GM11168 (cell line): Measurements from ENCODE around the gene ENPP7.

Source experiments
- in situ Hi-C: fragments of 300-500 bp; cut with MboI; formaldehyde crosslinking; loops from one replicate; pipeline ENCODE4 v1.12.0; 2022; ENCODE audit warnings: low sequenced_read_pairs; ENCODE audit not compliant: unreplicated experiment

Gene ENPP7

DNA sequence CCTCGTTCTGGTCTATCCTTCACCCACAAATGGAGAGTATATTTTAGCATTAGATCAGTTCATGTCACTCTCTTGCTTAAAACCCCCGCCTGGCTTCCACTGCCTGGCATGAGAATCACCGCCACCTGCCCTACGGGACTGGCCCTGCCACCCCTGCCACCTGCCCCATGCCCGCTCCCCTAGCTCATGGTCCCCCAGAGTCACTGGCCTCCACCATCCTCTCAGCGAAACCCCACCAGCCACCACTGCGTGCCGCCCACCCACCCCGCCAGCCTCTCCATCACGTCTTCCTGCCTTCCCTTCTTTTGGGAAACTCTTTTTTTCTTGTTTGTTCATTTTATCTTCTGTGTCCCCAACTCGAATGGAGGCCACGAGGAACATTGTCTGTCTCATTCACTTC, 982 bp upstream of the ENPP7 start:
- in situ Hi-C loops: no loop called here

DNA sequence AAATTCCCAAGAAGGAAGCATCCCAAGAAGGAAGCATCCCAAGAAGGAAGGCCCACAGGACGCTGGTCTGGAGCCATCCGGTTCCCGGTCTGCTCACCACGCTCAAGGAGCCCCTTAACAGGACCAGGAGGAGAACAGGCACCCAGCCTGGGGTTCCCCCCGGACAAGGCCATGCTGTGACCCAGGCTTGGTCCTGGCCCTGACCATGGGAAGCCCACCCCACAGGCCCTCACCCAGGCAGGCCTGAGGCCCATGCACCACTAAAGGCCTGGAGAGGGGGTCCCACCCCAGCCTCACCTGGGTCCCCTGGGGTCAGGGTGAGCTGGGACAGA, 340 bp upstream of the ENPP7 start:
- in situ Hi-C loops: no loop called here

DNA sequence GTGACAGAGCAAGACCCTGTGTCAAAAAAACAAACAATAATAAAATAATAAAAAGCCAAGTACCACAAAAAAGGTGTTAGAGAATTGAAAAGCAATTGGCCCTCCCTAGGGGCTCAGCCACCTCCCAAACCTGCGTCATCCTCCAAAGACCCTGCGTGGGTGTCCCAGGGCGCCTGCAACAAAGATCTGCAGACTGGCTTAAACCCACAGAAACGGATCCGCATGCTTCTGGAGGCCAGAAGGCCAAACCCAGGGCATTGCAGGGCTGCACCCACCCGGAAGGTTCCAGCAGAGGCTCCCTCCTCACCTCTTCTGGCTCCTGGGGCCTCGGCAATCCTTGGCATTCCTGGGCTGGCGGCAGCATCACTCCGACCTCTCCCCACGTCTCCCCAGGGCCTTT, 1.5 kb downstream of the ENPP7 start:
- in situ Hi-C loops: no loop called here

DNA sequence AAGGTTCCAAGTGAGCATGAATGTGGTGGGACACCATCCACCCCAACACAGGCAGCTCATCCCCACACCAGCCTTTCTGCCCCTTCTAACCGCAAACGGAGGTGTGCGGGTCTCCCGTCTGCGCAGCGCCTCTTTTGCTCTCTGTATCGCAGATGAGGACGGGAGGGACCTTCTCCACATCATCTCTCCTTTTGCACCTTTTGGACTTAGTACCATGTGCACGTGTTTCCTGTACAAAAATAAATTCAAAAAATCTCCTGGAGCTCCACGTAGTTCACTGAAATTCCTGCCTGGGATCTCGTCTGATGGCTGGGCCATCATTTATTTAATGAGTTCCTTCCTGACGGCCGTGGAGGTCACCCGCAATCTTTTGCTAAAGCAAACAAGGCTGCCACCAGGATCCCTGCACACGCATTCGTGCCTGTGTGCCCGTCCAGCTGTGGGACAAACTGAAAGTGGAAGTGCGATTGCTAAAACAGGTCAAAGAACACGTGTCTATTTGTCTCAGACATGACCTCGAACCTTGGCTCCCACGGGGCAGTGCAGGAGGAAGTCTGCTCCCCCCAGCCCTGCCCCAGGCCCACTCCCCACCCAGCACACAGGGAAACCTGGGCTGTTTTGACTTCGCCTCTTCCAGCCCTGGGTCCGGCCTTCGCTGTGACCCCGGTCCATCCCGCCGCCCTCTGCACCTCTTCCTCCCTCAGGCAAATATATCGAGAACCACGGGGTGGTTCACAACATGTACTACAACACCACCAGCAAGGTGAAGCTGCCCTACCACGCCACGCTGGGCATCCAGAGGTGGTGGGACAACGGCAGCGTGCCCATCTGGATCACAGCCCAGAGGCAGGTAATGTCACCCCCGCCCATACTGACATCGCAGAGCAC, 2.3 kb downstream of the ENPP7 start:
- in situ Hi-C loops: no loop called here

DNA sequence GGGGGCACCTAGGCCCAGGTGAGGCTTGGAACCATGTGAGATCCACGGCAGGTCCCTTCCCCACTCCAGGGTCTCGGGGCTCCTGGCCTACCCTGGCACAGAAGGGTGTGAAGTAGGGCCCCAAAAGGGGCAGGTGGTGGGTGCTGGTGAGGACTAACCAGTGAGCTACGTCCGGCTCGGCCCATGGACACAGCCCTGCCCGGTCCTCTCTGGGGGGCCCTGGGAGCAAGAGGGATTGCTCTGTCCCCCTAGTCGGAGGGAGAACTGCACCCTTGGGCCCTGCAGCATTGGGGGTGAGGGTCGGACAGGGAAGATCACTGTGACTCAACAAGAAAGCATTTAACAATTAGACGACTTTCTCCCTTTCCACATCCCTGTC, 2.9 kb downstream of the ENPP7 start:
- in situ Hi-C loops: no loop called here

DNA sequence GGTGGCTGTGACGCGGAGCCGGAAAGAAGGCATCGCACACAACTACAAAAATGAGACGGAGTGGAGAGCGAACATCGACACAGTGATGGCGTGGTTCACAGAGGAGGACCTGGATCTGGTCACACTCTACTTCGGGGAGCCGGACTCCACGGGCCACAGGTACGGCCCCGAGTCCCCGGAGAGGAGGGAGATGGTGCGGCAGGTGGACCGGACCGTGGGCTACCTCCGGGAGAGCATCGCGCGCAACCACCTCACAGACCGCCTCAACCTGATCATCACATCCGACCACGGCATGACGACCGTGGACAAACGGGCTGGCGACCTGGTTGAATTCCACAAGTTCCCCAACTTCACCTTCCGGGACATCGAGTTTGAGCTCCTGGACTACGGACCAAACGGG, 4.4 kb downstream of the ENPP7 start:
- in situ Hi-C loops: no loop called here

DNA sequence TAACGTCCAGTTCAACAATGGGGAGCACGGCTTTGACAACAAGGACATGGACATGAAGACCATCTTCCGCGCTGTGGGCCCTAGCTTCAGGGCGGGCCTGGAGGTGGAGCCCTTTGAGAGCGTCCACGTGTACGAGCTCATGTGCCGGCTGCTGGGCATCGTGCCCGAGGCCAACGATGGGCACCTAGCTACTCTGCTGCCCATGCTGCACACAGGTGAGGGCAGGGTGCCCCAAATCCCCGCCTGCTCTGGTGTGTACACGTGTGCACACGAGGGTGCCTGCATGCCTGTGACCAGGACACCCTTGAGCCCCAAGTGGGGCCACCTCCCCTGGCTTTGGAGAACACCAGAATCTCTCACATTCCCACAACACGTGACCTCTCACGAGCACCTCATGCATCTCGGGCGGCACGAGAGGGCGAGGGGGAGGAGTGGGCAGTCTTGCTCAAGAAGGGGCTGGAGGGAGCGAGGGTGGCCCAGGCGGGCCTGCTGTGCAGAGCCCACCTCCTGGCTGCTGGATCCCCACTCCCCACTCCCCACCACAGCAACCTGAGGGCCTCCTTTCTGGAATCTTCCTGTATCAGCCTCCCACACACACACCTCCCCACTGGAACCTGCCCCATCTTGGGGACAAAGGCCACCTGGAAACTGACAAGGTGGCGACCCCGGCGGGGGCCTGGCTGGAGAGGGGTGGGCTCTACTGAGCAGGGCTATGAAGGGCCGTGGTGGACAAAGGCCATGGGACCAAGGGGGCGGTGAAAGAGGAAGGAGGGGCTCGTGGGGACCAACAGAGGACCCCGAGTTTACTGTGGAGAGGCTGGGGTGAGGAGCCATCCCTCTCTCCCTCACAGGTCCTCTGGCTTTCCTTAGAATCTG, 6.5 kb downstream of the ENPP7 start:
- in situ Hi-C loops: no loop called here

DNA sequence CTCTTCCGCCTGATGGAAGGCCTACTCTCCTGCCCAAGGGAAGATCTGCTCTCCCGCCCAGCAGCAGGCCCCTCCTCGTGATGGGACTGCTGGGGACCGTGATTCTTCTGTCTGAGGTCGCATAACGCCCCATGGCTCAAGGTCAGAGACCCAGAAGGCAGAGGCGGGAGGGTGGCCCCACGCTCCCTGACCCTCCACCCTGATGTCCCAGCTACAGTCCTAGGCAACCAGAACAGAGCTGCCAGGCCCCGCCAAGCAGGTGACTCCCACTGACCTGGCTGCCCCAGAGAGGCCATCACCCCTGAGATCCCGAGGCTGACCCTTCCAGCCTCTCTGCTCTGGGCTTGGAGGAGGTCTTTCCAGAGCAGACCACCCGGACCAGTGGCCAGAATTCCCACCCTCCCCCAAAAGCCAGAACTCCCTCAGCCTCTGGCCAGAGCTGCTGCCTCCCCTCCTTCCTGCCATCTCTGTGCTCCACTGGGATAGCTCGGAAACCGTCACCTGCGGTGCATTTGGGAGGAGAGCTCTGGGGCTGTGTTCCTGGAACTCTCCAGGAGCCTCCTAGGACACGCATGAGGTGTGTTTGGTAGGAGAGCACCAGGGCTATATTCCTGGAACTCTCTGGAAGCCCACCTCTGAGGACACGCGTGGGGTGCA, 7.3 kb downstream of the ENPP7 start:
- in situ Hi-C loops: no loop called here

DNA sequence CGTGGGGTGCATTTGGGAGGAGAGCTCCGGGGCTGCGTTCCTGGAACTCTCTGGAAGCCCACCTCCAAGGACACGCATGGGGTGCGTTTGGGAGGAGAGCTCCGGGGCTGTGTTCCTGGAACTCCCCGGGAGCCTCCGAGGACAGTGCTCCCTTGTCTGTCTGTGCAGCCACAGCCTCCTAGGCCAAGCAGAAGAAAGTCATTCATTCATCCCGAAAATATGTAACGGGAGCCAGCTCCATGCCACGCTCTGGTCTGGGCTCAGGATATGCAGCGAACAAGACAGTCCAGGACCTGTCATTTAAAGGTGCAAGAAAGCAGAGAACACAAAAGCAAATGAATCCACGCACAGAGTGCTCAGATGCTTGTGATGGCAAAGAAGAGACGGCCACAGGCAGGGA, 7.9 kb downstream of the ENPP7 start:
- in situ Hi-C loops: no loop called here

DNA sequence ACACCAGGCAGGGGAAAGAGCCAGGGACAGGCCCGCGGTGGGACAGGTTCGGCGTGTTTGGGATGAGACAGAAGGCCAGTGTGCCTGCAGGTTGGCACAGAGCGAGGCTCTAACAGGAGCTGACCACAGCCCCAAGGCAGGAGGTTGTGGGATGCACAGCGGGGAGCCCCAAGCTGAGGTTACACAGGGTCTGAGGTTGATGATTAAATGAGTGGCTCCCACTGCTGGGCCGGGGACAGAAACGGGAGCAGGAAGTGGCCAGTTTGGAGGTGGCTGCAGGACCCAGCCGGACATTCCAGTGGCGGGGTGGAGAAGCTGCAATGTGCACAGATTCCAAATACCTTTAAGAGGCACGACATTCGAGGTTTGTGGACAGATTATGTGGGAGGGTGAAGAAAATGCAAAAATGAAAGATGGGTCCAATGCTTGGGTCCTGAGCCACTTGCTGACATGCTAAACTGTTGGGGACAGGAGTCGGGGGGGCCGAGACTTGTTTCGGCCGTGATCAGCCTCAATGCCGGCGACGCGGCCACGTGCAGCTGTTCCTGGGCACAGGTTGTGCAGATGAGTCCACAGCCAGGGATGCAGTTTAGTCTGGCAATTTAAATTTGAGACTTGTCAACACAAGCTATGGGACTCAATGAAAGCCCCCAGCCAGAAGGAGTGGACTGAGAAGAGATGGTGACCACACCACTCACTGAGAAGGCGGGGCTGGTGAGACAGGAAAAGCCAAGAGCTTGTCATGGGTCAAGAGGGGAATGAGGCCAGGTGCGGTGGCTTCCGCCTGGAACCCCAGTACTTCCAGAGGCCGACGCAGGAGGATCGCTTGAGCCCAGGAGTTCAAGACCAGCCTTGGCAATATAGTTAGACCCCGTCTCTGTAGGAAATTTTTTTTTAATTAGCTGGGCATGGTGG, 8.7 kb downstream of the ENPP7 start:
- in situ Hi-C loops: no loop called here

DNA sequence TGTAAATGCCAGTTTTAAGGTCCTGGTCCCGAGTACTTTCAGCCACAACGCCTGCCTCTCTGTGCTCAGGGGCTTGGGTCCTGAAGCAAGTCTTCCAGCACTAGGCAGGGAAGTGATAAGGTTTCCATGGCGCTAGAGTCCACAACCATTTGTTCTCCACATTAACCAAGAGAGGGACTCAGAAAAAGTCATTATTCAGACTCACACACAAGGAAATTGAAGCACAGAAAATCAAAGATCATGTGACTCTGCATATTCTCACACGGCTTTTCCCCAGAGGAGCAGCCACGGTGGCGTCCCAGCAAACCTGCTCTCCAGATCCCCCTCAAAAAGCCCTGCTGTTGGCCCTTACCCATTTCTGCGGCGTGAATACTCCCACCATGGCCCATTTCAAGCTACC, 9.7 kb downstream of the ENPP7 start:
- in situ Hi-C loops: no loop called here

DNA sequence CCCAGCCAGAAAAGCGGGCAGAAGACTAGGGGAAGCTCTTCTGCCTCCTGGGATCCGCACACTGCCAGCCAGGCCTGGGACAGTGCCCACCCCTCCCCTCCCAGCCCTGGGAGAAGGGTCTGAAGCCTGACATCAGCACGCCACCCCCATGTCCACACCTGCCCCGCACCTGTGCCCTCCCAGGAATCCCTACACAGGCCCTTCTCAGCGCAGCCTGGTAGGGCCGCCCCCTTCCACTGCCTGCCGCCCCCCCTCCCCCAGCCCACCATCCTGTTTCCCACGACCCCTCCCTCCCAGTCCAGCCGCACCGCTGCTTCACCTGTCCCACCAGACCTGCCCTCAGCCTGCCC, 10.6 kb downstream of the ENPP7 start:
- in situ Hi-C loops: no loop called here

DNA sequence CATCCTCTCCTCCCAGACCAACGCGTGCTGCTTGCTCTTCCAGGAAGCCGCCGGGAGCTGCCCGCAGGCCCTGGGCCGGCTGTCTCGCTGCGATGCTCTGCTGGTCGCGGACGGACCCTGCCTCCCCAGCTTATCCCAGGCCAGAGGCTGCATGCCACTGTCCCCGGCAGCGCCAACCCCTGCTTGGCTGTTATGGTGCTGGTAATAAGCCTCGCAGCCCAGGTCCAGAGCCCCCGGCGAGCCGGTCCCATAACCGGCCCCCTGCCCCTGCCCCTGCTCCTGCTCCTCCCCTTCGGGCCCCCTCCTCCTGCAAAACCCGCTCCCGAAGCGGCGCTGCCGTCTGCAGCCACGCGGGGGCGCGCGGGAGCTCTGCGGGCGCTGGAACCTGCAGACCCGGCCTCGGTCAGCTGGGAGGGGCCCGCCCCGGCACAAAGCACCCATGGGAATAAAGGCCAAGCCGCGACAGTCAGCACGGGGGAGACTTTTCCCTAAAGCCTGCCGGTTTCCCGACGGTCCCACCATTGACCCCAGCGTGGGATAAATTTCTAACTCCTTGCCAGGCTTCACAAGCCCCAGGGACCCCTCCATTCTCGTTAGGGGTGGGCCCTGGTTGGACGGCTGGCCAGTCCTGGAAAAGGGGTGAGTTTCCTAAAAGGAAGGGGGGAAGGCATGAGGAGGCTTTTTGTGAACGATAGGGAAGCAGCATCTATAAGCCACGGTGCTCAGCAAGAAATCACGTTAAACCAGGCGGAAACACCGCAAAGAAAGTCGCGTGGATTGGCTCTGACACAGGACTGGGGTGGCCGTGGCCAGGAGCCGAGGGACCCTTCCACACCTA, 11.2 kb downstream of the ENPP7 start:
- in situ Hi-C loops: no loop called here

DNA sequence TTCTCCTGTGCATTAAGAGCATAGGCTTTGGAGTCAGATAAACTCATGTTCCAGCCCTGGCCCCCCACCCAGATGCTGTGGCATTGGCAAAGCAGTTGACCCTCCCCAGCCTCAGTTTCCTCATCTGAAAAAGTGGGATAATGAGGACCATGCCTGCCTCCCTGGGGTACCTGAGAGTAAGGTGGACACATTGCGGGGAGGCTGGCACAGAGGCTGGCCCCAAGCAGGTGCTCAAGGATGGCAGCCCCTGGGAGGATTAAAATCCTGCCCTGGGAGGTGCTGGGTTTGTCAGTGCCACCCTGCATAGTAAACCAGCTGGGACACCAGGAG, 11.8 kb downstream of the ENPP7 start:
- in situ Hi-C loops: no loop called here

DNA sequence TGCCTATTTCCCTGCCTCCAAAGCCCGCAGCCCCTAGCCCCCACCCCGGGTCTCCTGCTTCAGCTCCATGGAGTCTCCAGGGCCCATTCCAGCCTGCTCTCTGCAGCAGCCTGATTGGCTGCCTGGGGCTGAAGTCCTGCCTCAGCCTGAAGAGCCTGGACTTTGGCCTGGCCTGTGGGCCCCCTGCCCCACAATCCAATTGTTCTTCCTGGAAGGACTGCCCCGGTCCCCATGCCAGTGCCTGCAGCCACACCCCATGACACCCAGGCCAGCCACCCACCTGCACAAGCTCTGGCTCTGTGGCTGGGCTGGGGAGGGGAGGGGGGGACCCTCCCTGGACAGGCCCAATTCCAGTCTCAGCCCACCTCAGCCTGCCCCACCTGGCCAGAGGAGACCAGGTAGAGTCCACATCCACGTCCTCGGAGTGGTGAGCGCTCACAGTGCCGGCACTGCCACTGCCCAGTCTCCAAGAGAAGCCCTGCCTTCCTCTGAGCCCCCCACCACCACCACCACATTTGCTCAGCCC, 12.3 kb downstream of the ENPP7 start:
- in situ Hi-C loops: no loop called here

DNA sequence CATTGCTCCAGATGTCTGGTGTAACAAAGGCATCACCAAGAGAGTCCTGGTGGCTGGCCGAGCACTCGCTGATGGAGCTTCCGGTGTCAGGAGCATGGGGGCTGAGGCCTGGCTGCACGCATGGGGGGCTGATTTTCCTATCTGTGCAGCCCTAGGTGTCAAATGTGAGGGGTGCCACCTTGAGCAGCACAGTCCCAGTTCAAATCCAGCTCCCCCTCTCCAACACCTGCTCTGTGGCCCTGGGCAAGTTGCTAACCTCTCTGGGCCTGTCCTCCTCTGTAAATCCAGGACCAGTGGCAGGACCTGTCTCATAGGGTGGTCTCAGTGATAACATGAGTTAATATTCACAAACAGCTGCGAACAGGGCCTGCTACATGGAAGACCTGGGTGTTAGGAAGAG, 12.9 kb downstream of the ENPP7 start:
- in situ Hi-C loops: no loop called here

DNA sequence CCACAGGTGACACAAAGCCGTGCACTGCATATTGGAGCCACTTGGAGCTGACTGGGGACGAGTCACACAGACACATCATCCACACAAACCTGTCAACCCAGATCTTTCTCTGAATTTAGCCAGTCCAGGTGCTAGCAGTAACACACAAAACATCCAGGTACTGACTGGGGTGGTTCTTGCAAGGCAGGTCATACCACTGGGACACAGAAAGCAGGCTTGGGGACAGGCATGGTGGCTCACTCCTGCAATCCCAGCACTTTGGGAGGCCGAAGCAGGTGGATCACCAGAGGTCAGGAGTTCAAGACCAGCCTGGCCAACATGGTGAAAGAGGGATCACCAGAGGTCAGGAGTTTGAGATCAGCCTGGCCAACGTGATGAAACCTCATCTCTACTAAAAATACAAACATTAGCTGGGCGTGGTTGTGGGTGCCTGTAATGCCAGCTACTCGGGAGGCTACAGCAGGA, 14.9 kb downstream of the ENPP7 start:
- in situ Hi-C loops: no loop called here

DNA sequence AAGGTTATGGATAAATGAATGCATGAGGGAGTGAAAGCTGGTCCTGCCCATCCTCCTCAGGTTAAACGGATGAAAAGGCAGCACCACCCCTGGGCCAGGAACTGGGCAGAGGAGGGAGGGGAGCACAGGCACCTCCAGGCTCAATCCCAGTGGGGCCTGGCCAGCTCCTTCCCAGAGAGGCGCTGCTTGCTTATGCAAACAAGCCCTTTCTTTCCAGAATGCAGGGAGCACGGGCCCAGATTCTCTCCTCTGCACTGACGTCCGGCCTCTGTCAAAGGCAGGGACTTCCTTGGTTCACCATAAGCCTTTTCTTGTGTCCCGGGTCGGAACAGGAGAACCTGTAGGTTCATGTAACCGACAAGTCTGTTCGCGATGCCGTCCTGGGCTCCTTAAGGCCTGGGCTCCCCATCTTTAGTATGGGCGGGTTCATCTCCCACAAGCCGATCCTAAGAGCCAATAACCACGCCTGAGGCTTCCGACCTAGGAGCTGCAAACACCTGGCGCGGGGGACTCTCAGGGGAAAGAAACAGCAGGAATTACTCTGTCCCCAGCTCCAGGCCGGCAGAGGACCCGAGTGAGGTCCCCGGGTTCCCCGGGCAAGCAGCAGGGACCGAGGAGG, 16.3 kb downstream of the ENPP7 start:
- in situ Hi-C loops: no loop called here
